Measurements from ENCODE around the gene VPS35.

The VPS35 gene

DNA sequence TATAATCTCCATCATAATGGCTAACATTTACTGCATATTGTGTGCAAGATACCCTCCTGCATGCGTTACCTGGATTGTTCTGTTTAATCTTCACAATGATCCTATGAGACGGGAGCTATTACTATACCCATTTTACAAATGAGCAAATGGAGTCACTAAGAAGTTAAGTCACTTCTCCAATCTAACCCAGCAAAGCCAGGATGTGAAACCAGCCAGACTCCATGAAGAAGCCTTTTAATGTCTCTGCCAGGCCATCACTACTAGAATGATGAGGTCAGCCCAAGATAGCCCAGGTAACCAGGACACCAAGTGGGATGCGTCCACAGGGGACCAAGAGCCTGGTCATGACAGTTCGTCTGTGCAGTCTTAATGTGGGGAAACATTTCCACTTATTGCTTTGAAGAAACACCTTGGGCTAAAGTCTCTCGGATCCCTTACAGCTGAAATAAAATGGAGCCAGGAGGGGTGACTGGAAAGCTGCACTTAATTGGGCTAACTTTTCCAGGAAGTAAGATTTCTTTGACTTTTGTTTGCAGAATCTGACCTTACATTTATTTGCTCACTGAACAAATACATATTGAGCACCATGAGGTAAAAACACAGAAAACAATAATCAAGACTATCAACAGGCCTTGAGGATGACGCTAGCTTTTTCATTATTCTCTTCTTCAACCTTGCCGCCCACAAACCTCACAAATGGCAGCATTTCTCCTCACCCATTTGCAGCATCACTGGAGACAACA, 66.9 kb downstream of the VPS35 start:
- TF ChIP-seq ZNF274 (IDR thresholded peaks at IDR 0.05; ENCODE audit: low read depth, low read length) = no peak
- no peak overlapping the region for H3K4me3 ChIP-seq (ENCODE audit: low read length)

DNA sequence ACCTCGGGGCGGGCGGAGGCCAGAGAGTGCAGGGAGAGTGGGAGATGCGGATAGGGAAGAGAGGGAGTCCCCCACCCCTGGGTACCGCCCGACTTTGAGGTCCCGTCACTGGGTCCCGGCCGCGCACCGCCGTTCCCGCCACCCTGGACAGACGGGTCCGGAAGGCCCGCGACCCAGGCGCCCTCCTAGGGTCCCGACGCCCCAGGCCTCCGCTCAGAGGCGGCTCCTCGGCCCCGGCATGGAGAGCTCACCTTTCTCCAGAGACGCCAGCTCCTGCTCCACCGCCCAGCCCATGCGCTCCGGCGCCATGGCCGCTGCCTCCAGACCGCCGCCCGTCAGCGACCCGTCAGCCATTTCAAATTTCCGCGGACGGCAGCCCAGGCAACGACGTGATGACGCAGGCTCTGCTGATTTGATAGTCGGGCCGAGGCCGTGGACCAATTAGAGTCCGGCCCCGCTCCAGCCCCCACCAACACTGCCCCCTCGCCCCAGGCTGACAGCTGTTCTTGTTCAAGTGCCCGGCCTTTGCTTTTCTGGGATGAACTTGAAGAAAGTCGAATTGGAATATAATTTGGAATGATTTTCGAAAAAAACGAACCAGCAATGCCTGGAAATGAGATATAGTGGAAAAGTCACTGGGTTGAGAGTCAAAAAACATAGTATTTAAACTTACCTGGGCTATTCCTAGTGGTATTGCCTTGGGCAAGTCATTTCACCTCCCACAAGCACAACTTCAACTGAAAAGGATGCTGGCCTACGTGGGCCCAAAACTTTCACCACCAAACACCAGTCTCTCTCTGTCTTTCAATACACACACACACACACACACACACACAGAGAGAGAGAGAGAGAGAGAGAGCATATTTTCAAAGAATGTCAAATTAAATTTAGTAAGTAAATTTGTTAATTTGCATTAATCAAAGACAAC, 67.7 kb downstream of the VPS35 start, which contains the start of gene SHCBP1:
Gene SHCBP1, minus strand, starts transcription at position 374 of the 928 bp plus-strand sequence. Its CDS starts 20 bp downstream, at position 354.
- no peak for TF ChIP-seq ZNF274 (IDR thresholded peaks at IDR 0.05; ENCODE audit: low read depth, low read length)
- H3K4me3 ChIP-seq (ENCODE audit: low read length) = peak within 1 kb of the TSS; percentile 90

DNA sequence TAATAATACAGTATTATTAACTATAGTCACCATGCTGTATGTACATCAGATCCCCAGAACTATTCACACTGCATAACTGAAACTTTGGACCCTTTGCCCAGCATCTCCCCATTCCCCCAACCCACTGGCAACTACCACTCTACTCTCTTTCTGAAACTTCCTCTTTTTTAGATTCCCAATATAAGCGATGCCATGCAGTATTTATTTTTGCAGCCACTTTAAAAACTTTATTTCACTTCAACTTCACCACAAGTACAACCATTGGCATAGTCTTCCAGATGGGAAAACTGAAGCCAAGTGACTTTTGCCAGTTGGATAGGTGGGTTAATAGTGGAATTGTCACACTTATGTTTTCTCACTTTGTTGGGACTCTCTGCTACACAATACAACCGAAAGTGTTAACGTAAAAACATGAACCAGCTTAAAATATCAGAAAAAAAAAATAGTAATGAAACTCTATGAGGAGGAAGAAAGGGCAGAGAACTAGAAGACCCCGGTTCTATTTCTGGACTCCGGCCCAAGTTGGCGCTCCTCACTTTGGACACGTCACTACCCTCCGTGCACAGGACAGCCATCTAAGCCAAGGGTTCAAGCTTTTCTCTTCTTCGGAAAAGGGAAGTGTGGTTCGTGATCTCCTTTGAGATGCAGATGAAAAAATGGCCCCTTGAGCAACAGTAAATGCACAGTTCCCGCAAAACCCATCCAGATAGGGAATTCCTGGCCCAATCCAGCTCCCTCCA, 68.5 kb downstream of the VPS35 start:
- H3K4me3 ChIP-seq (ENCODE audit: low read length) = peak overlapping the region; percentile 90
- no peak for TF ChIP-seq ZNF274 (IDR thresholded peaks at IDR 0.05; ENCODE audit: low read depth, low read length)

DNA sequence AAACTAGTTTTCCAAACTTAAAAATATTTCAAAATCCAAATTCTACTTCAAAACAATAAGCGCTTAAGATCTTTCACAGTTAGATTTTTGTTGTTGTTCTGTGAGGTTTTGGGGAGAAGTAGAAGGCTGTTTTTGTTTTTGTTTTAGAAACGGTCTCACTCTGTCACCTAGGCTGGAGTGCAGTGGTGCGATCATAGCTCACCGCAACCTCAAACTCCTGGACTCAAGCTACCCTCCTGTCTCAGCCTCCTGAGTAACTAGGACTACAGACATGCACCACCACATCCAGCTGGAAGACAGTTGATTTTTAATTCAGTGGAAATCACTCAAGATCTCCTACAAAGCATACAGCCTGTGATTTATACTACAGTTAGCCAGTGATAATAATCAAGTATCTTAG, 70.5 kb downstream of the VPS35 start:
- no peak for TF ChIP-seq ZNF274 (IDR thresholded peaks at IDR 0.05; ENCODE audit: low read depth, low read length)
- H3K4me3 ChIP-seq (ENCODE audit: low read length) = no peak overlapping the region

DNA sequence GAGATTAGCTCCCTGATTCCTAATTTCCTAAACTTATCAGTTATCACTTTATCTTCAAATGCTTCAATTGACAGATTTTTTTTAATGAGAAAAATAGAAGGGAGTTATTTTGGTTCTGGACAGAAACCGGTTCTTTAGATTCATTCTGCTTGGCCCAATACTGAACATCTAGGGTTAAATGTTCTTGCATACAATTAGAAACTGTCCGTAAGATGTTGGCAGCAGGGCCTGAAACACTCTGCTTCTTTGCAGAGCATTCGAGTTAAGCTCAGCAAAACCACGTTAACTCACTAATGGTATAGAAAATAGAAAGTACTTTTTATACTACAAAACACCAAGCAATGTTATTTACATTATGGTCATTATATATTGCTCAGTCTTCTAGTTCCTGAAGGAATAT, 75.0 kb downstream of the VPS35 start:
- no peak overlapping the region for H3K4me3 ChIP-seq (ENCODE audit: low read length)
- no peak for TF ChIP-seq ZNF274 (IDR thresholded peaks at IDR 0.05; ENCODE audit: low read depth, low read length)

DNA sequence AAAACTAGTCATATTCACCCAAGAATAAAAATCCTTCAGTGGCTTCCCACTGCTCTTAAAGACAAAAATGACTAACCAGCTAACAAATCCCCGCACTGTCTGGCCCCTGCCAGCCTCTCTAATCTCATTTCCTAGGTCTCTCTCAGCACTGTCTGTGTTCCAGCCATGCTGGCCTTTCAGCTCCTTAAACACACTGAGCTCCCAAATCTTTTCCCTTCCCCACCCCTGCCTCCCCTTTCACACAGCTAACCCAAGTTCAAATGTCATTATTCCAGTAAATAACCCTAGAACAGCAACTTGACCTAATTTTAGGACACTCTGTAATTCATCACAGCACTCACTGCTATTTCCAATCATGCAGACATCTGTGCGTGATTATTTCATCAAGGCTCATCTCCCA, 75.6 kb downstream of the VPS35 start:
- no peak overlapping the region for H3K4me3 ChIP-seq (ENCODE audit: low read length)
- TF ChIP-seq ZNF274 (IDR thresholded peaks at IDR 0.05; ENCODE audit: low read depth, low read length) = no peak

DNA sequence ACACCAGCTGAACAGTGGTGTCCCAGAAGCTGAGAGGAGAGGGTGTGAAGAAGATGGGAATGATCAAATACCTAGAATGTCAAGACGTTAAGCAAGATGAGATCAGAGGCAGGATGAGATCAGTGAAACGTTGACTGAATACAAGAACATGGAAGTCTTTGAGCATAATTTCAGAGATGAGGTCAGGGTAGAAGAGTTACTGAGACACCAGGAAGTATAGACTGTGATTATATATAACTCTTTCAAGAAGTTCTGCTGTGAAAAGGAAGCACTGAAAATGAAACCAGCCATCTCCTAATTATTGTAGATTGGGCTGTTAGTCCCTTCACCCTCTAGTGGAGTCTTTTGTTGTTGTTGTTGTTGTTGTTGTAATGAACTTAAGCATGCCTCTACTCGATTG, 76.9 kb downstream of the VPS35 start:
- H3K4me3 ChIP-seq (ENCODE audit: low read length) = no peak overlapping the region; the same call in 1 of the 2 replicates
- no peak for TF ChIP-seq ZNF274 (IDR thresholded peaks at IDR 0.05; ENCODE audit: low read depth, low read length)

DNA sequence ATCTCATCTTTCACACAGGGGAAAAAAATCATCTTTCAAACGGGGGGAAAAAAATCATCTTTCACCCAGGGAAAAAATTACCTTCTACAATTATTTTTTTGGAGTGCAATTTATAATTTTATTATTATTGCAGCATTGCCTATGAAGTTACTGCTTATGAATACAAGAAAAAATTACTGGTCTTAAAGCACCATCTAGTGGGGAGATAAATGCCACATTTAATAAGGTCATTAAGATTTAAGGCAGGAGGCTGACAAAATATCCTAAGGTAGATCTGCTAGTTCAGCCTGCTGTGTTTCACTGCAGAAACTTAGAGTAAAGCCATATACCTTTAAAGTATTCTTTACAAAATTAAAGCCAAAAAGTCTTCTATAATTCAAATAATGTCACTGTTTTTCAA, 81.4 kb downstream of the VPS35 start:
- no peak for TF ChIP-seq ZNF274 (IDR thresholded peaks at IDR 0.05; ENCODE audit: low read depth, low read length)
- H3K4me3 ChIP-seq (ENCODE audit: low read length) = no peak overlapping the region

DNA sequence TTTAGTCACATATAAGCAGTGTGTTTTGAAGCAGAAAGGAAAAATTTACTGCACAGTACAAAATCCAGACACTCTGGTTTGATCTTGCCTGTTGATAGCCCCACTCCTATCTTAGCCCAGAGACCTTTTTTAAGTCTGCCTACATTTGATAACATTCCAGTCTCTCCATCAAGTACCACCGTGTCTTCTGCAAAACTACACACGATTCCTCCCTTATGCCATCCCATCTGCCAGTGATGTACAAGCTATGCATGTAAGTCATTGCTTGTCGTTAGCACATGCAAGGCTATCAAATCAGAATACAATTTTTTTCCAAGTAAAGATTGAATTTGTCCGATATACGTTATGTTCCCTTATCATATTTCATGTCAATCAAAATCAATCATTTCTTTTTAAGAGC, 82.7 kb downstream of the VPS35 start:
- TF ChIP-seq ZNF274 (IDR thresholded peaks at IDR 0.05; ENCODE audit: low read depth, low read length) = no peak

More for the DNA sequence above, 82.7 kb downstream of the VPS35 start:
- no peak overlapping the region for H3K4me3 ChIP-seq (ENCODE audit: low read length)

All from GM08714 (cell line).